Measurements from ENCODE around the gene AHDC1. TPM values are rescaled to one million over a fixed set of nuclear protein-coding genes. Genes with fewer than 3 reads are reported as not detected.

AHDC1 gene
- total and polyA plus RNA-seq, 9 of the 15 experiments (the other 6 are each of a cell fraction or from before 2014, with no cell fraction given): 0.21 to 36.4 (median 4.7) TPM

- 0 out of 2 replicates have a peak, but pooled peaks have one; percentile 15 for TF ChIP-seq JUND (IDR thresholded peaks at IDR 0.05; ENCODE audit: borderline replicate concordance, low read depth, low read length)
- TF ChIP-seq JUND (tag; IDR thresholded peaks at IDR 0.05; ENCODE audit: borderline replicate concordance, low read depth, low read length): no peak; the same call in 2 of the 3 replicates
- TF ChIP-seq E2F8 (IDR thresholded peaks at IDR 0.05; ENCODE audit: low read depth, partially characterized antibody): no peak
- no peak for TF ChIP-seq ETV5 (CRISPR knock-in tag; IDR thresholded peaks at IDR 0.05; ENCODE audit: low read depth)
- TF ChIP-seq WHSC1 (IDR thresholded peaks at IDR 0.05; ENCODE audit: low read length): no peak
- no peak for TF ChIP-seq SRF (CRISPR knock-in tag; IDR thresholded peaks at IDR 0.05)
- no peak for TF ChIP-seq TSHZ1 (CRISPR knock-in tag; IDR thresholded peaks at IDR 0.05)
- no peak for TF ChIP-seq YBX1 (IDR thresholded peaks at IDR 0.05)
- peak; percentile 96 for TF ChIP-seq HDAC2 (IDR thresholded peaks at IDR 0.05)
- TF ChIP-seq E2F4 (CRISPR knock-in tag; IDR thresholded peaks at IDR 0.05; ENCODE audit: low read depth): no peak
- no peak for TF ChIP-seq HOMEZ (CRISPR knock-in tag; IDR thresholded peaks at IDR 0.05)
- TF ChIP-seq DPF2 (IDR thresholded peaks at IDR 0.05): peak; percentile 61
- no peak for TF ChIP-seq TAF1 (IDR thresholded peaks at IDR 0.05; ENCODE audit: control insufficient read depth, extremely low read depth, insufficient read depth, low read length, severe bottlenecking)
- TF ChIP-seq FOXJ2 (tag; IDR thresholded peaks at IDR 0.05): no peak
- peak; percentile 35; the same call in 1 of the 2 replicates for TF ChIP-seq ARID1B (IDR thresholded peaks at IDR 0.05)
- no peak for TF ChIP-seq THRAP3 (IDR thresholded peaks at IDR 0.05; ENCODE audit: borderline replicate concordance)
These were observed 95.8 kb downstream of the AHDC1 start (continued) for GRCh38 chr1:27507960-27508665.

All from K562 (cell line).